ENCODE measurements around the gene DDO. TPM values are rescaled to one million over a fixed set of nuclear protein-coding genes. Genes with fewer than 3 reads are reported as not detected.

DDO gene
- total and polyA plus RNA-seq, 2 experiments from 2014 or later = 0.10 TPM; not detected in 1

DNA sequence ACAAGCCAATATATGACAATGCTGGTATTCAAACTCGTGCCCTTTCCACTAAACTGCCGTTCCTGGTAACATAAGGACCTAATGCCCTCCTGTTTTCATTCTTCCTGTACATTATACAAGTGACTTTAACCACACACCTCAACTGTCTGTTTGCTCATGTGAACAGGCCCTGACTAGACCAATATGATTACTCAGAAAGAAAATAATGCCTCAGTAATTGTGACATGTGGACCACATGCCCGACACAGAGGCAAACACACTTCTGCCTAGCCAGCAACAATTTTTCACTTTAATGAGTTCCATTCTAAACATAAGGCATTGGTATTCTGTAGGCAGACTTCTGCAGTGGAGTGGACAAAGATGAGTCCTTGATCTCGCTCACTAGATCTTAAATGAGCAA is 31.0 kb upstream of the DDO start:
- H3K9me2 ChIP-seq (ENCODE audit: insufficient read depth) = peaks cover 22% of the 10 kb centered on the region
- no peaks in the 10 kb centered on the region for H3K27me3 ChIP-seq (ENCODE audit: insufficient read depth)
- no peaks in the 10 kb centered on the region for H4K20me1 ChIP-seq (replicated peaks; ENCODE audit: insufficient read depth)
- no peak for TF ChIP-seq ZNF331 (CRISPR knock-in tag; IDR thresholded peaks at IDR 0.05; ENCODE audit: low read depth)
- no peak for TF ChIP-seq NANOG (IDR thresholded peaks at IDR 0.05; ENCODE audit: borderline replicate concordance)
- TF ChIP-seq, protein P1, sequence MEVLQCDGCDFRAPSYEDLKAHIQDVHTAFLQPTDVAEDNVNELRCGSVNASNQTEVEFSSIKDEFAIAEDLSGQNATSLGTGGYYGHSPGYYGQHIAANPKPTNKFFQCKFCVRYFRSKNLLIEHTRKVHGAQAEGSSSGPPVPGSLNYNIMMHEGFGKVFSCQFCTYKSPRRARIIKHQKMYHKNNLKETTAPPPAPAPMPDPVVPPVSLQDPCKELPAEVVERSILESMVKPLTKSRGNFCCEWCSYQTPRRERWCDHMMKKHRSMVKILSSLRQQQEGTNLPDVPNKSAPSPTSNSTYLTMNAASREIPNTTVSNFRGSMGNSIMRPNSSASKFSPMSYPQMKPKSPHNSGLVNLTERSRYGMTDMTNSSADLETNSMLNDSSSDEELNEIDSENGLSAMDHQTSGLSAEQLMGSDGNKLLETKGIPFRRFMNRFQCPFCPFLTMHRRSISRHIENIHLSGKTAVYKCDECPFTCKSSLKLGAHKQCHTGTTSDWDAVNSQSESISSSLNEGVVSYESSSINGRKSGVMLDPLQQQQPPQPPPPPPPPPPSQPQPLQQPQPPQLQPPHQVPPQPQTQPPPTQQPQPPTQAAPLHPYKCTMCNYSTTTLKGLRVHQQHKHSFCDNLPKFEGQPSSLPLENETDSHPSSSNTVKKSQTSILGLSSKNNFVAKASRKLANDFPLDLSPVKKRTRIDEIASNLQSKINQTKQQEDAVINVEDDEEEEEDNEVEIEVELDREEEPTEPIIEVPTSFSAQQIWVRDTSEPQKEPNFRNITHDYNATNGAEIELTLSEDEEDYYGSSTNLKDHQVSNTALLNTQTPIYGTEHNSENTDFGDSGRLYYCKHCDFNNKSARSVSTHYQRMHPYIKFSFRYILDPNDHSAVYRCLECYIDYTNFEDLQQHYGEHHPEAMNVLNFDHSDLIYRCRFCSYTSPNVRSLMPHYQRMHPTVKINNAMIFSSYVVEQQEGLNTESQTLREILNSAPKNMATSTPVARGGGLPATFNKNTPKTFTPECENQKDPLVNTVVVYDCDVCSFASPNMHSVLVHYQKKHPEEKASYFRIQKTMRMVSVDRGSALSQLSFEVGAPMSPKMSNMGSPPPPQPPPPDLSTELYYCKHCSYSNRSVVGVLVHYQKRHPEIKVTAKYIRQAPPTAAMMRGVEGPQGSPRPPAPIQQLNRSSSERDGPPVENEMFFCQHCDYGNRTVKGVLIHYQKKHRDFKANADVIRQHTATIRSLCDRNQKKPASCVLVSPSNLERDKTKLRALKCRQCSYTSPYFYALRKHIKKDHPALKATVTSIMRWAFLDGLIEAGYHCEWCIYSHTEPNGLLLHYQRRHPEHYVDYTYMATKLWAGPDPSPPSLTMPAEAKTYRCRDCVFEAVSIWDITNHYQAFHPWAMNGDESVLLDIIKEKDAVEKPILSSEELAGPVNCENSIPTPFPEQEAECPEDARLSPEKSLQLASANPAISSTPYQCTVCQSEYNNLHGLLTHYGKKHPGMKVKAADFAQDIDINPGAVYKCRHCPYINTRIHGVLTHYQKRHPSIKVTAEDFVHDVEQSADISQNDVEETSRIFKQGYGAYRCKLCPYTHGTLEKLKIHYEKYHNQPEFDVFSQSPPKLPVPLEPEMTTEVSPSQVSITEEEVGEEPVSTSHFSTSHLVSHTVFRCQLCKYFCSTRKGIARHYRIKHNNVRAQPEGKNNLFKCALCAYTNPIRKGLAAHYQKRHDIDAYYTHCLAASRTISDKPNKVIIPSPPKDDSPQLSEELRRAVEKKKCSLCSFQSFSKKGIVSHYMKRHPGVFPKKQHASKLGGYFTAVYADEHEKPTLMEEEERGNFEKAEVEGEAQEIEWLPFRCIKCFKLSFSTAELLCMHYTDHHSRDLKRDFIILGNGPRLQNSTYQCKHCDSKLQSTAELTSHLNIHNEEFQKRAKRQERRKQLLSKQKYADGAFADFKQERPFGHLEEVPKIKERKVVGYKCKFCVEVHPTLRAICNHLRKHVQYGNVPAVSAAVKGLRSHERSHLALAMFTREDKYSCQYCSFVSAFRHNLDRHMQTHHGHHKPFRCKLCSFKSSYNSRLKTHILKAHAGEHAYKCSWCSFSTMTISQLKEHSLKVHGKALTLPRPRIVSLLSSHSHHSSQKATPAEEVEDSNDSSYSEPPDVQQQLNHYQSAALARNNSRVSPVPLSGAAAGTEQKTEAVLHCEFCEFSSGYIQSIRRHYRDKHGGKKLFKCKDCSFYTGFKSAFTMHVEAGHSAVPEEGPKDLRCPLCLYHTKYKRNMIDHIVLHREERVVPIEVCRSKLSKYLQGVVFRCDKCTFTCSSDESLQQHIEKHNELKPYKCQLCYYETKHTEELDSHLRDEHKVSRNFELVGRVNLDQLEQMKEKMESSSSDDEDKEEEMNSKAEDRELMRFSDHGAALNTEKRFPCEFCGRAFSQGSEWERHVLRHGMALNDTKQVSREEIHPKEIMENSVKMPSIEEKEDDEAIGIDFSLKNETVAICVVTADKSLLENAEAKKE (CRISPR knock-in tag; IDR thresholded peaks at IDR 0.05) = no peak
- no peak for TF ChIP-seq EZH2 (IDR thresholded peaks at IDR 0.05; ENCODE audit: low read depth, unreplicated experiment)
- TF ChIP-seq ZNF114 (CRISPR knock-in tag; IDR thresholded peaks at IDR 0.05) = no peak
- TF ChIP-seq, protein P2, sequence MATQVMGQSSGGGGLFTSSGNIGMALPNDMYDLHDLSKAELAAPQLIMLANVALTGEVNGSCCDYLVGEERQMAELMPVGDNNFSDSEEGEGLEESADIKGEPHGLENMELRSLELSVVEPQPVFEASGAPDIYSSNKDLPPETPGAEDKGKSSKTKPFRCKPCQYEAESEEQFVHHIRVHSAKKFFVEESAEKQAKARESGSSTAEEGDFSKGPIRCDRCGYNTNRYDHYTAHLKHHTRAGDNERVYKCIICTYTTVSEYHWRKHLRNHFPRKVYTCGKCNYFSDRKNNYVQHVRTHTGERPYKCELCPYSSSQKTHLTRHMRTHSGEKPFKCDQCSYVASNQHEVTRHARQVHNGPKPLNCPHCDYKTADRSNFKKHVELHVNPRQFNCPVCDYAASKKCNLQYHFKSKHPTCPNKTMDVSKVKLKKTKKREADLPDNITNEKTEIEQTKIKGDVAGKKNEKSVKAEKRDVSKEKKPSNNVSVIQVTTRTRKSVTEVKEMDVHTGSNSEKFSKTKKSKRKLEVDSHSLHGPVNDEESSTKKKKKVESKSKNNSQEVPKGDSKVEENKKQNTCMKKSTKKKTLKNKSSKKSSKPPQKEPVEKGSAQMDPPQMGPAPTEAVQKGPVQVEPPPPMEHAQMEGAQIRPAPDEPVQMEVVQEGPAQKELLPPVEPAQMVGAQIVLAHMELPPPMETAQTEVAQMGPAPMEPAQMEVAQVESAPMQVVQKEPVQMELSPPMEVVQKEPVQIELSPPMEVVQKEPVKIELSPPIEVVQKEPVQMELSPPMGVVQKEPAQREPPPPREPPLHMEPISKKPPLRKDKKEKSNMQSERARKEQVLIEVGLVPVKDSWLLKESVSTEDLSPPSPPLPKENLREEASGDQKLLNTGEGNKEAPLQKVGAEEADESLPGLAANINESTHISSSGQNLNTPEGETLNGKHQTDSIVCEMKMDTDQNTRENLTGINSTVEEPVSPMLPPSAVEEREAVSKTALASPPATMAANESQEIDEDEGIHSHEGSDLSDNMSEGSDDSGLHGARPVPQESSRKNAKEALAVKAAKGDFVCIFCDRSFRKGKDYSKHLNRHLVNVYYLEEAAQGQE (IDR thresholded peaks at IDR 0.05; ENCODE audit: unreplicated experiment) = no peak
- TF ChIP-seq, protein P3, sequence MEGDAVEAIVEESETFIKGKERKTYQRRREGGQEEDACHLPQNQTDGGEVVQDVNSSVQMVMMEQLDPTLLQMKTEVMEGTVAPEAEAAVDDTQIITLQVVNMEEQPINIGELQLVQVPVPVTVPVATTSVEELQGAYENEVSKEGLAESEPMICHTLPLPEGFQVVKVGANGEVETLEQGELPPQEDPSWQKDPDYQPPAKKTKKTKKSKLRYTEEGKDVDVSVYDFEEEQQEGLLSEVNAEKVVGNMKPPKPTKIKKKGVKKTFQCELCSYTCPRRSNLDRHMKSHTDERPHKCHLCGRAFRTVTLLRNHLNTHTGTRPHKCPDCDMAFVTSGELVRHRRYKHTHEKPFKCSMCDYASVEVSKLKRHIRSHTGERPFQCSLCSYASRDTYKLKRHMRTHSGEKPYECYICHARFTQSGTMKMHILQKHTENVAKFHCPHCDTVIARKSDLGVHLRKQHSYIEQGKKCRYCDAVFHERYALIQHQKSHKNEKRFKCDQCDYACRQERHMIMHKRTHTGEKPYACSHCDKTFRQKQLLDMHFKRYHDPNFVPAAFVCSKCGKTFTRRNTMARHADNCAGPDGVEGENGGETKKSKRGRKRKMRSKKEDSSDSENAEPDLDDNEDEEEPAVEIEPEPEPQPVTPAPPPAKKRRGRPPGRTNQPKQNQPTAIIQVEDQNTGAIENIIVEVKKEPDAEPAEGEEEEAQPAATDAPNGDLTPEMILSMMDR (conservative IDR thresholded peaks at IDR 0.05; ENCODE audit: low read depth in 2 of 2) = no peak
- no peak for TF ChIP-seq EZH2phosphoT487 (IDR thresholded peaks at IDR 0.05; ENCODE audit: unreplicated experiment)
- TF ChIP-seq JUNB (IDR thresholded peaks at IDR 0.05; ENCODE audit: unreplicated experiment) = no peak
- no peak for TF ChIP-seq POLR2AphosphoS5 (IDR thresholded peaks at IDR 0.05; ENCODE audit: low read depth)
- H3K27ac ChIP-seq (ENCODE audit: low read depth) = no peak overlapping the region
- H3K4me2 ChIP-seq = no peak overlapping the region
- Mint-ChIP-seq H3K4me1 (no peaks in the 10 kb centered on the region), H3K9me3 (no peaks in the 10 kb centered on the region), H3K4me3 (no peak overlapping the region), H3K27ac (no peak overlapping the region), H3K36me3 (ENCODE audit: low read depth) (no peaks in the 10 kb centered on the region), H3K27me3 (ENCODE audit: insufficient read depth, low read depth, poor library complexity) (no peaks in the 10 kb centered on the region)
- no peak overlapping the region for H3K4me3 ChIP-seq
- no peaks in the 10 kb centered on the region for H3K36me3 ChIP-seq (ENCODE audit: insufficient read depth)
- no peaks in the 10 kb centered on the region for H3F3A ChIP-seq (replicated peaks; ENCODE audit: low read depth)
- no peaks in the 10 kb centered on the region for H3K79me2 ChIP-seq (replicated peaks; ENCODE audit: insufficient read depth)
- ATAC-seq (no peak), DNase-seq (ENCODE audit: low spot score) (no peak)
- H2AFZ ChIP-seq = 0 out of 2 replicates have a peak overlapping the region, but pooled peaks have one; percentile 43
- no peaks in the 10 kb centered on the region for H3K4me1 ChIP-seq (ENCODE audit: insufficient read depth)
